AG04450 (cell line): ENCODE measurements around the gene FHAD1. TPM values are rescaled to one million over a fixed set of nuclear protein-coding genes. Genes with fewer than 3 reads are reported as not detected.

ENCODE experiments used
- CTCF ChIA-PET: fragments of 300-600, 350-600 bp; formaldehyde crosslinking; extraction: SDS; loops from one replicate; lab custom pipeline; 2022; ENCODE audit warnings: antibody characterized with exemption, inconsistent platforms; lab: Charles Lee
- POLR2A ChIA-PET: fragments of 350-600 bp; formaldehyde crosslinking; extraction: SDS; loops from one replicate; lab custom pipeline; 2021; ENCODE audit warnings: antibody characterized with exemption, inconsistent platforms; lab: Yijun Ruan, JAX
- DNase-seq: peaks from one replicate; pipeline ENCODE4 v3.0.0-alpha.2; 2011; ENCODE audit warnings: low read depth, low spot score
- H3K27ac ChIP-seq: one replicate; pipeline ENCODE4 v1.5.1; 2012; ENCODE audit warnings: low read depth, low read length, control low read depth
- H3K27me3 ChIP-seq: one replicate; pipeline ENCODE4 v1.6.0; 2012; ENCODE audit warnings: low read length; ENCODE audit not compliant: control insufficient read depth, insufficient read depth
- H3K4me3 ChIP-seq: 2 replicates; pipeline ENCODE4 v1.5.1; 2011; ENCODE audit warnings: mild to moderate bottlenecking, low read depth, low read length, control low read depth
- H3K9me3 ChIP-seq: 2 replicates; pipeline ENCODE4 v1.5.1; 2012; ENCODE audit warnings: low read length; ENCODE audit not compliant: control insufficient read depth, insufficient read depth
- CTCF ChIP-seq: IDR thresholded peaks from 2 replicates; pipeline ENCODE4 v1.5.1; 2011; ENCODE audit warnings: low read depth, low read length, control low read depth, inconsistent platforms
- polyA plus RNA-seq: library from polyadenylated mRNA; depleted of rRNA; stranded (reverse); fragments of >200 nt; gene quantifications from 2 replicates; pipeline ENCODE4 v1.2.3, GENCODE V29; 2011

Gene FHAD1
- polyA plus RNA-seq, 1 experiment = 0.36 TPM

- POLR2A ChIA-PET = no interaction called here
Observed at GRCh38 chr1:15357612-15358207, 110.7 kb downstream of the FHAD1 start.

GRCh38 chr1:15358565-15359133 is 111.6 kb downstream of the FHAD1 start:
- CTCF ChIA-PET = no interaction called here

More at GRCh38 chr1:15357612-15358207, 110.7 kb downstream of the FHAD1 start:
- Histone ChIP-seq H3K27me3 (no peaks in the 10 kb centered on the region), H3K9me3 (no peaks in the 10 kb centered on the region), H3K27ac (no peak overlapping the region), H3K4me3 (no peak overlapping the region)
- CTCF ChIA-PET = interaction anchor here (0.7 kb wide), 1 partner anchor 34 kb away, joined by 3 read pairs; no protein-coding TSS in a partner anchor
- DNase-seq = no peak
- TF ChIP-seq CTCF = no peak

GRCh38 chr1:15360700-15361099 is 113.7 kb downstream of the FHAD1 start:
- Histone ChIP-seq H3K4me3 (no peak overlapping the region), H3K27ac (no peak overlapping the region), H3K9me3 (no peaks in the 10 kb centered on the region), H3K27me3 (no peaks in the 10 kb centered on the region)
- CTCF ChIA-PET = interaction anchor here (1.3 kb wide), 1 partner anchor 37 kb away, joined by 8 read pairs; no protein-coding TSS in a partner anchor
- DNase-seq = no peak
- TF ChIP-seq CTCF = no peak
- POLR2A ChIA-PET = no interaction called here

More at GRCh38 chr1:15358565-15359133, 111.6 kb downstream of the FHAD1 start:
- no peak for TF ChIP-seq CTCF
- Histone ChIP-seq H3K27me3 (no peaks in the 10 kb centered on the region), H3K4me3 (no peak overlapping the region), H3K27ac (no peak overlapping the region), H3K9me3 (no peaks in the 10 kb centered on the region)
- DNase-seq = no peak
- POLR2A ChIA-PET = no interaction called here

- Histone ChIP-seq H3K4me3 (no peak overlapping the region), H3K27ac (no peak overlapping the region), H3K9me3 (no peaks in the 10 kb centered on the region), H3K27me3 (no peaks in the 10 kb centered on the region)
- POLR2A ChIA-PET = no interaction called here
- TF ChIP-seq CTCF = no peak
- no peak for DNase-seq
- CTCF ChIA-PET = no interaction called here
Observed at GRCh38 chr1:15362096-15362736, 115.2 kb downstream of the FHAD1 start.

GRCh38 chr1:15362737-15363128 is 115.7 kb downstream of the FHAD1 start:
- no peaks in the 10 kb centered on the region for H3K27me3 ChIP-seq
- no peak for DNase-seq
- no peak overlapping the region for H3K27ac ChIP-seq
- ChIA-PET CTCF (no interaction called here), POLR2A (no interaction called here)
- TF ChIP-seq CTCF = no peak
- H3K4me3 ChIP-seq = no peak overlapping the region
- H3K9me3 ChIP-seq = no peaks in the 10 kb centered on the region
